ENCODE measurements around the gene CCDC183. TPM values are rescaled to one million over a fixed set of nuclear protein-coding genes. Genes with fewer than 3 reads are reported as not detected.

CCDC183 gene
- total and polyA plus RNA-seq, 10 of the 15 experiments (the other 5 are each of a cell fraction or from before 2014, with no cell fraction given): 0.04 to 1.2 (median 0.55) TPM; not detected in 5

DNA sequence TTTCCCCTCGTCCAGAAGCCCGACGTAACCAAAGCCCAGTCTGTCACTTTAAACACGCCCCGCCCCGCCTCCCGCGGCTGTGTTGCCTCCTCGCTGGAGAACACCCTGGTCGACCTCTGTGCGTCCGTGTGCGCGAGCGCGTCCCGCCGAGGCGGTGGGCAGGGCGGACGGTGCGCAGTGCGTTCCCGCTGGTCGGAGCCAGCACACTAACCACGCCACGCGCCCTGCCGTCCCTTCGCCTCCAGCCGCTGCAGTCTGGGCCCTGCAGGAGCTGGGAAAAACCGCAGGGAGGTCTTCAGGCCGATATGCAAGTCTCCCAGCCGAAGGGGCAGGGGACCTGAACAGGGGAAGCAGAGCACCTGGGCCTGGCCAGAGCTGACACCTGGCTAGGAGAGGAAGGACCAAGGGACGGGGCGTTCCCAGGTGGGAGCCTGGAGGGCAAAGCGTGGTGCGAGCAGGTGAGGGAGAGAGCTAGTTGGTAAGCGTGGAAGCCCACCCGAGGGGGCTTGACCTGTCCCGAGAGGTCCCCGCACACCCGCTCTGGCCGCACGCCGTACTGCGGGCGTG, 51.8 kb downstream of the CCDC183 start (continued):
- TF ChIP-seq SP1 (IDR thresholded peaks at IDR 0.05; ENCODE audit: low read depth, low read length): no peak
- no peak for TF ChIP-seq MTA3 (IDR thresholded peaks at IDR 0.05; ENCODE audit: borderline replicate concordance, low read length)
- no peak for TF ChIP-seq RAD21 (IDR thresholded peaks at IDR 0.05; ENCODE audit: insufficient read depth, low read depth, low read length)
- TF ChIP-seq EGR1 (IDR thresholded peaks at IDR 0.05; ENCODE audit: borderline replicate concordance in 1 of 2, low read depth in 2 of 2, low read length in 2 of 2): no peak
- TF ChIP-seq NR2C2 (IDR thresholded peaks at IDR 0.05; ENCODE audit: borderline replicate concordance, control insufficient read depth, insufficient read length, low read depth): no peak
- no peak for TF ChIP-seq CHD4 (IDR thresholded peaks at IDR 0.05)
- no peak for TF ChIP-seq RAD51 (IDR thresholded peaks at IDR 0.05)
- TF ChIP-seq STAT1 (conservative IDR thresholded peaks at IDR 0.05): no peak
- TF ChIP-seq CBX5 (IDR thresholded peaks at IDR 0.05; ENCODE audit: low read depth): no peak
- no peak for TF ChIP-seq EZH2 (IDR thresholded peaks at IDR 0.05; ENCODE audit: borderline replicate concordance, control insufficient read depth, low read depth, low read length)
- no peak for TF ChIP-seq TARDBP (IDR thresholded peaks at IDR 0.05; ENCODE audit: borderline replicate concordance)
- TF ChIP-seq, protein P1, sequence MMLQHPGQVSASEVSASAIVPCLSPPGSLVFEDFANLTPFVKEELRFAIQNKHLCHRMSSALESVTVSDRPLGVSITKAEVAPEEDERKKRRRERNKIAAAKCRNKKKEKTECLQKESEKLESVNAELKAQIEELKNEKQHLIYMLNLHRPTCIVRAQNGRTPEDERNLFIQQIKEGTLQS (IDR thresholded peaks at IDR 0.05; ENCODE audit: borderline replicate concordance, extremely low read depth, low read depth, low read length): no peak
- no peak for TF ChIP-seq KAT2A (conservative IDR thresholded peaks at IDR 0.05; ENCODE audit: control insufficient read depth, low read depth, low read length)
- TF ChIP-seq SMC3 (IDR thresholded peaks at IDR 0.05; ENCODE audit: borderline replicate concordance, low read length): no peak
- TF ChIP-seq SREBF2 (IDR thresholded peaks at IDR 0.05; ENCODE audit: low read length): no peak
- TF ChIP-seq ZNF274 (IDR thresholded peaks at IDR 0.05; ENCODE audit: insufficient read depth, insufficient read length): no peak
- TF ChIP-seq, protein P2, sequence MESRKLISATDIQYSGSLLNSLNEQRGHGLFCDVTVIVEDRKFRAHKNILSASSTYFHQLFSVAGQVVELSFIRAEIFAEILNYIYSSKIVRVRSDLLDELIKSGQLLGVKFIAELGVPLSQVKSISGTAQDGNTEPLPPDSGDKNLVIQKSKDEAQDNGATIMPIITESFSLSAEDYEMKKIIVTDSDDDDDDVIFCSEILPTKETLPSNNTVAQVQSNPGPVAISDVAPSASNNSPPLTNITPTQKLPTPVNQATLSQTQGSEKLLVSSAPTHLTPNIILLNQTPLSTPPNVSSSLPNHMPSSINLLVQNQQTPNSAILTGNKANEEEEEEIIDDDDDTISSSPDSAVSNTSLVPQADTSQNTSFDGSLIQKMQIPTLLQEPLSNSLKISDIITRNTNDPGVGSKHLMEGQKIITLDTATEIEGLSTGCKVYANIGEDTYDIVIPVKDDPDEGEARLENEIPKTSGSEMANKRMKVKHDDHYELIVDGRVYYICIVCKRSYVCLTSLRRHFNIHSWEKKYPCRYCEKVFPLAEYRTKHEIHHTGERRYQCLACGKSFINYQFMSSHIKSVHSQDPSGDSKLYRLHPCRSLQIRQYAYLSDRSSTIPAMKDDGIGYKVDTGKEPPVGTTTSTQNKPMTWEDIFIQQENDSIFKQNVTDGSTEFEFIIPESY (IDR thresholded peaks at IDR 0.05): no peak
- TF ChIP-seq SMARCA5 (IDR thresholded peaks at IDR 0.05): no peak
- peak; percentile 19; the same call in 1 of the 2 replicates for TF ChIP-seq NRF1 (conservative IDR thresholded peaks at IDR 0.05; ENCODE audit: low read depth, low read length)
- TF ChIP-seq SUPT20H (IDR thresholded peaks at IDR 0.05; ENCODE audit: borderline replicate concordance, control insufficient read depth, low read depth, low read length): no peak
- TF ChIP-seq, protein P3, sequence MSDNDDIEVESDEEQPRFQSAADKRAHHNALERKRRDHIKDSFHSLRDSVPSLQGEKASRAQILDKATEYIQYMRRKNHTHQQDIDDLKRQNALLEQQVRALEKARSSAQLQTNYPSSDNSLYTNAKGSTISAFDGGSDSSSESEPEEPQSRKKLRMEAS (IDR thresholded peaks at IDR 0.05; ENCODE audit: low read depth, low read length): peak; percentile 47; the same call in 1 of the 2 replicates
- no peak for TF ChIP-seq HCFC1 (IDR thresholded peaks at IDR 0.05; ENCODE audit: low read length)
- no peak for TF ChIP-seq MYB (IDR thresholded peaks at IDR 0.05; ENCODE audit: borderline replicate concordance, low read depth, low read length)
- TF ChIP-seq NFYA (IDR thresholded peaks at IDR 0.05; ENCODE audit: borderline replicate concordance, low read depth, low read length): no peak
- TF ChIP-seq RELA (IDR thresholded peaks at IDR 0.05; ENCODE audit: borderline replicate concordance, partially characterized antibody): no peak
- TF ChIP-seq NFYB (IDR thresholded peaks at IDR 0.05; ENCODE audit: insufficient read depth, low read depth, low read length): no peak
- peak; percentile 26 for TF ChIP-seq MYC (IDR thresholded peaks at IDR 0.05; ENCODE audit: insufficient read depth, insufficient read length, insufficient replicate concordance, low read length, severe bottlenecking)
- TF ChIP-seq HDAC2 (IDR thresholded peaks at IDR 0.05): no peak
- TF ChIP-seq SMAD1 (IDR thresholded peaks at IDR 0.05; ENCODE audit: low read depth, partially characterized antibody): no peak
- TF ChIP-seq IRF4 (IDR thresholded peaks at IDR 0.05; ENCODE audit: low read depth, low read length): no peak
- no peak for TF ChIP-seq MTA2 (IDR thresholded peaks at IDR 0.05; ENCODE audit: low read depth)
- peak; percentile 93 for TF ChIP-seq POLR2A (IDR thresholded peaks at IDR 0.05; ENCODE audit: low read depth, low read length)
- TF ChIP-seq TAF1 (IDR thresholded peaks at IDR 0.05; ENCODE audit: borderline replicate concordance, low read depth, low read length): no peak
